GM18507 (cell line): ENCODE measurements around the gene ULBP1.
A peak's percentile ranks its signal among the peaks of the same experiment; 100 is the strongest.
"Not testable (repeated sequence)": the region's sequence is repeated elsewhere in the genome, so short reads cannot be mapped to it uniquely, and the experiment has no call there.

Experiments used
- DNase-seq: peaks from one replicate; pipeline ENCODE4 v3.0.0; 2011; ENCODE audit warnings: low read depth; ENCODE audit not compliant: insufficient read length; ENCODE audit errors: extremely low spot score
- FAIRE-seq: peaks from 2 replicates; lab custom pipeline; 2011; peaks lifted over from hg19 to GRCh38; lab: Jason Lieb, UNC

ULBP1 gene

GRCh38 chr6:149967591-149967990 is 3.8 kb downstream of the ULBP1 start:
- DNase-seq (no peak), FAIRE-seq (no peak)

DNA sequence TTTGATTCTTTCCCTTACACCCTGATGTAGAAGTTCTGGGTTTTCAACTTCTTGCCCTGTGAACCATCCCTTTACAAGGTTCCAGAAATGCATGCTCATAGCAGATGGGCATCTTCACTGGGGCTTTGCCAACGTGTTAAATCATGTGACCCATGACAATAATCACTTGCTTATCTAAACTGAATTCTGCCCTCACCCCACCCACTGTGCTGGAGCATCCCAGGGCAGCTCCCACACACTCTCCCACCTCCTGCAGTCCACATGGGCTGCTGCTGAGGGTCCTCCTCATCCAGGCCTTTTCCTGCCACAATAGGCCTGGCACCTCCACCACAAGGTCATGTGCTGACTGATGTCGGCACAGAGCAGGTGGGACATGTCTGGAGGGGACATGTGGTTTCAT is 4.3 kb downstream of the ULBP1 start:
- DNase-seq, FAIRE-seq: not testable (repeated sequence)

DNA sequence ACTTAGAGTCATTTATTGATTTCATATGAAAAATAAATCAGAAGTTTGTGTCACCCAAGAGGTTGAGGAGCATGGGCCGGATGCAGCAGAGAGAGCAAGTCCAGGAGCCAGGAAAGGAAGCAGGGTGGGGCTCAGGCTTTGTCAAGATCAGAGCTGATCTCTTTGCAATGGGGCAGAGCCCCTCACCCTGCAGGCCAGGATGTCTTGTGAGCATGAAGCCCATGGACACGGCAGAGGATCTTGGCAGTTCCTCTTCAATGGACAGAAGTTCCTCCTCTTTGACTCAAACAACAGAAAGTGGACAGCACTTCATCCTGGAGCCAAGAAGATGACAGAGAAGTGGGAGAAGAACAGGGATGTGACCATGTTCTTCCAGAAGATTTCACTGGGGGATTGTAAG is 5.2 kb downstream of the ULBP1 start:
- peak; percentile 59 for FAIRE-seq
- DNase-seq: not testable (repeated sequence)

DNA sequence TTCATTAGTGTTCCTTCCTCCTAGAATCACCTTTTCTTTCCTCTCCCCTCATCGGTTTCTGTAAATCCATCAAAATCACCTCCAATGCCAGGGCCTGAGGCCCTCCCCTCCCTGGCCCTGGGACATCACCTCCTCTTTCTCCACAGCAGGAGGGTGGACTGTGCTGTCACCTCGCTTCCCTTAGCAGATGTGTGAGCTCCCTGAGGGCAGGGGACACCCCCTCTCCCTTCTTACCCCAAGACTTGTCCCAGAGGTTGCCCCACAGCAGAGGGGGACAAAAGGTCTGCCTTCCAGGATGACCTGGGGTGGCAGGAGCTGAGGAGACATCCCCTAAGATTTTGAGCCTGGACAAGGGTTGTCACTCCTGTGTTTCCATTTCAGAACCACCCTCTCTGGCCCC is 5.9 kb downstream of the ULBP1 start:
- no peak for DNase-seq
- FAIRE-seq: no peak

DNA sequence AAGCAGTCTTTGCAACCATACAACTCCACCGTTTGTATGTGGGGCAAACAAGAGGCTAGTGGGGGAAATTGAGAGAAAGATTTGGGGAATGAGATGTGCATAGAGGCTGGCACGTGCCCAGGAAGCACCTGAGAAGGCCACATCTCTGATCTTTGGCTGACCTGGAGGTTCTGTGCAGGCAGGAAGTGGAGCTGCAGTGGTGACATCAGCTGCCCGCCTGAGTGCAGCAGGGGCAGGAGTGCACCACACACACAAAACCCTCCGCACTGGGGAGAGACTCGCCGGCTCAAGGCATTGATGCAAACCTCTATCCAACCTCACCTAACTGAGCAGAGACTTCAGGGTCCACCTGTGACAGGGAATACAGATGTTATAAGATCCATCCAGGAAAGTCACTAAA is 10.7 kb downstream of the ULBP1 start:
- not testable (repeated sequence) for DNase-seq, FAIRE-seq

- no peak for DNase-seq
- no peak for FAIRE-seq
These were observed 11.1 kb downstream of the ULBP1 start for GRCh38 chr6:149974825-149975224.

GRCh38 chr6:149975400-149975799 is 11.7 kb downstream of the ULBP1 start:
- no peak for FAIRE-seq
- DNase-seq: no peak

- no peak for DNase-seq
- FAIRE-seq: no peak
These were observed 13.5 kb downstream of the ULBP1 start for GRCh38 chr6:149977221-149977620.

- FAIRE-seq (no peak), DNase-seq (no peak)
These were observed 14.9 kb downstream of the ULBP1 start for GRCh38 chr6:149978610-149979009.

DNA sequence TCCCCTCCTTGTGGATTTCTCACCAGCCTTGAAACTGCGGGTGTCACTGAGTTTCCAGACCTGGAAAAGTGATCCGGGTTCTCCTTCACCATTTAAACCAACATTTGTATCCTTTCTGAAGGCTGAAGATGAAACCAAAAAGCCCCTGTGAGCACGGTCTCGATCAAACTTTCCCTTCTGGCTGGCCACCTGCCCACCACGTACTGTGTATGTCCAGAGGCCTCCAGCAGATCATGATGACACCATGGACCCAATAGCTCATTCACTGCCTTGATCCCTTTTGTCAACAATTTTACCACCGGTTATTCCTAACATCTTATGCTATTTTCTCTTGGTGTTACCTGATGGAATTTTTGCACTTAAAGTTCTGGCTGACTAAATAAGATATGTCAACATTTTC is 15.6 kb downstream of the ULBP1 start:
- no peak for FAIRE-seq
- DNase-seq: no peak

DNA sequence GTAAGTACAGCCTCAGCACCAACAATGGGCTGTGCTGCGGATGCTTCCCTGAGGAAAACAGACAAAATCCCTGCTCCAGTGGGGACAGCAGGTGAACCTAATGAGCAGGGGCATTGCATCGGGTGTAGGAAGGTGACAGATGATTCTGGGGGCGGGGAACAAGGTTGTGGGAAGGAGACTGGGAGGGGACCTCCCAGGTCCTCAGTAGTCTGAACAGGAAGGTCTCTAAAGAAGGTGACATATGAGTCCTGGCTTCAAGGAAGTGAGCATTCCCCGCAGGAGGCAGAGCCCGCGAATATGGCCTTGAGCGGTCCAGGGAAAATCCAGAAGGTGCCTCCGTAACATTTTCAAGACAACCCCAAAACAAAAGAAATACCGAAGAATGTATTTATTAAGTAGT is 19.4 kb downstream of the ULBP1 start:
- FAIRE-seq (no peak), DNase-seq (no peak)

- DNase-seq: no peak
- FAIRE-seq: no peak
These were observed 21.0 kb downstream of the ULBP1 start for GRCh38 chr6:149984773-149985172.

DNA sequence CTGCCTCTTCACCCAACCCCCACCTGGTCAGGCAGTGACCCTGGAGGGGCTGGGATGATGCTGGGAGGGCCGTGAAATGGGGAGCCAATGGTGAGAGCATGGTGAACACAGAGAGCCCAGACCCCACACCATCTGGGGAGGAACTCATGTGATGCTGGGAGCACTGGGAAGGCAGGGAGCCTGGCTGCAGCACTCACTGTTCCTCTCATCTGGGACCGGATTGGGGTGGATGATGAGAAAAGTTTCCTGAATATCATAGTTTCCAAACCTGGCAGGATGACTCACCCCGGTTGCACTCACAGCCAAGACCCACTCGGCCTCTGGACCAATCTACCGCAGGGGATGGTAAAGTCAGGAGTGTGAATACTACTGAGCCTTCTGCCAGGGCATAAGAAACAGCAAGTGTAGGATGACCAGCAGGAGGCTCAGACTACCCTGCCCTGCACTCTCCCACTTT is 21.8 kb downstream of the ULBP1 start:
- no peak for DNase-seq
- no peak for FAIRE-seq

DNA sequence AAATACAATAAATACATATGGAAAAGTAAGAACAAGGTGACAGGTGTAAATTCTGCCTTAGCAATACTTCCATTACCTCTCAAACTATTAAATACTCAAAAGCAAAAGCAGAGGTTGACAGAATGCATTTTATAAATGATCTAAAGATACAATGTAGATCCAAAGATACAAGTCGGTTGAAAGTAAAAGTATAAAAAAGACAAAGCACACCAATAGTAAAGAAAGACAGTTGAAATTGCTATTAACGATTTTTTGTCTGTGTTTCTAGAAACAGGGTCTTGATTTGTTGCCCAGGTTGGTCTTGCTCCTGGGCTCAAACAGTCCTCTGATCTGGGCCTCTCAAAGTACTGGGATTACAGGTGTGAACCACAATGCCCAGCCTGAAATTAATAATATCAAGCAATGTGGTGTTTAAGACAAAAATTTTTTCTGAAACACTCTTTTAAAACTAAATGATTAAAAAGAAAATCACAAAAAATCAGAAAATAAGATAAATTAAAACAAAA is 23.9 kb downstream of the ULBP1 start:
- DNase-seq (no peak), FAIRE-seq (no peak)

DNA sequence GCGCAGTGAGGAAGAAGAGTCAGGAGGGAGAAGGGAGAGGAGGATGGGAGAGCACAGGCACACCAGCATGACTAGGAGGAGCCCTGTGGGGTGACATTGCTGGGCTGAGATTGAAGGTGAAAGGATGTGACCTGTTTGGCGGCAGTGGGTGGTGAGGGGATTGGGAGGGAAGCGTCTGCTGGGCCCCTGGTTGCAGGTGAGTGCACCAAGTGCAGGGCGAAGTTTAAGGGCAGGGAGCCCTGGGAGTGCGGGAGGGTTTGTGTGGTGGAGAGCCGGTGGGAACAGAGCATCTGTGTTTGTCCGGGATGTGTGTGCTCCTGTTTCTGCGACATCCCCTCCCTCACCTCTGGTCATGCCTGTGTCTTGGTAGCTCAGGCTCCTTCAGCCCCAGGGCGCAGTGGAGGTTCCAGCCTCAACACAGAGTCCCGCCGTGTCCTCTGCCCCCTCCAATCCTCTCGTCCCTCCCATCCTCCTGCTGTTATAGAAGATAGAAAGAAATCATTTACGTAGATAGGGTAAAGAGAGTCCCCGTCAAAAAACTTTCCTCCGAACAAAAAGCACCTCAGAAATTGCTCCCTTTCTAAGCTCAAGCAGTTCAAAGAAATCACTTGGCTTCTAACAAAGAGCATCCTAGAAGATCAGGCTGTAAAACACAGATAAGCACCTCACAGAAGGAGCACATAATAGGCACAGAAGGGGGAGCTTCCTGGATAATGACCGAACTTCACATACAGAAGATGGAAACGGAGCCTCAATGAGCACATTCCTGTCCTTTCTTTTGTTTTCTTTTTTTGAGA is 25.0 kb downstream of the ULBP1 start:
- no peak for FAIRE-seq
- DNase-seq: no peak

GRCh38 chr6:149990212-149990660 is 26.5 kb downstream of the ULBP1 start:
- no peak for DNase-seq
- no peak for FAIRE-seq

DNA sequence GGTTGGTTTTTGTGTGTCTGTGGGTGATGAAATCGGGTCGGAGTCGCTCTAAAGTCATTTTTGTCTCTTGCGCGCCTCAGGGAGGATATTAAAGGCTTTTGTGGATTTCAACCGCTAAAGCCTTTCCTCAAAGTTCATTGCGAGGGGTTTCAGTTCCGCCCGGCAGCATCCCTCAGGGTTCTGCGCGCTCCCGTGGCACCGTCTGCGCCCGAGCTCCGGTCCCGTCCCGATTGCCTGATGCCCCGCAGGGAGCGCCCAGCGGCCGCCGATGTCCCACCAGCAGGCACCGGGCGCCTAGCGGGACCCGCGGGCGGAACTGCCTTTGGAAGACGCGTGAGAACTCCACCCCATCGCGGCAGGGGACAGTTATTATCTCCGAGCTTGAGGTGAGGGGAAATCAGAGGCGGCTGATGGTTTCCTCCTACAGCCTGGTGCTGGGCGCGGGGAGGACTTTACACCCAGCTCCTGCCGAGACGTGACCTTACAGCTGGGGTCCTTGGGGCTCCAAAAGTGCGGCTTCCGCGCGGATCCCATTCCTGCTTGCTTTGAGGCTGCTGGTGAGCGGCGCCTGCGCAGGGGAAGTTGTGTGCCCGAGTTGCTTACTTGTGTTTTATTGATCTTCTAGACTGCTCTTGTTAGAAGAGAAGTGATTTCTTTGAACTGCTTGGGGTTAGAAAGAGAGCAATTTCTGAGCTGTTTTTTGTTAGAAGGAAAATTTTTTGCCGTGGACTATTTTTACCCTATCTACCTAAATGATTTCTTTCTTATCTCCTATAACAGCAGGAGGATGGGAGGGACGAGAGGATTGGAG is 27.1 kb downstream of the ULBP1 start:
- DNase-seq (no peak), FAIRE-seq (peak; percentile 73)

DNA sequence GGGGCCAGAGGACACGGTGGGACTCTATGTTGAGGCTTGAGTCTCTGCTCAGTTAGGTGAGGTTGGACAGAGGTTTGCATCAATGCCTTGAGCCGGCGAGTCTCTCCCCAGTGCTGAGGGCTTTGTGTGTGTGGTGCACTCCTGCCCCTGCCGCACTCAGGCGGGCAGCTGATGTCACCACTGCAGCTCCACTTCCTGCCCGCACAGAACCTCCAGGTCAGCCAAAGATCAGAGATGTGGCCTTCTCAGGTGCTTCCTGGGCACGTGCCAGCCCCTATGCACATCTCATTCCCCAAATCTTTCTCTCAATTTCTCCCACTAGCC is 27.7 kb downstream of the ULBP1 start:
- FAIRE-seq: peak; percentile 65
- not testable (repeated sequence) for DNase-seq

- DNase-seq: no peak
These were observed 28.1 kb downstream of the ULBP1 start for GRCh38 chr6:149991838-149992237.

DNA sequence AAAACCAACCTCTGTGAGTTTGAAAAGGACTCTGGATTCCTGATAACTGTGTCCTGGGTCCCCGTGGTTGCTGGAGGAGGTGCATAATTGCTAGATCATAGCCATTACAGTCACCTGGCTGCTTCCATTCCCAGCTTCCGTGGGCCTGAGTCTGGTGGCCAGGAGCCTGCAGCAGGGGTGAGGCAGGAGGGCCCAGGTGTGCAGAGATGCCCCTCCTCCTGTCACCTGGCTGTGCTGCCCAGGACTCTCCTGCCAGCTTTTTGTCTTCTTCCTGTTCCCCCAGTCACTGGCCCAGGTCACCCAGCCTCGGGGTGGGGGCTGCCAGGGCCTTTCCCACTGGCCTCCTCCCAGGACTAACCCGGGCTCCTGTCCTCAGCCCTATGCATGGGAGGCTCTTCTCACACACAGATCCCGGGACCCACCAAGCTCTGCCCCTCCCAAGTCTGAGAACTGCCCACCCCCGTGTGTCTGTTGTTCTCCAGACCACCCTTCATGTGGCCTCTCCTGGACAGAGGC is 31.6 kb downstream of the ULBP1 start:
- DNase-seq (no peak), FAIRE-seq (no peak)

More at GRCh38 chr6:149991838-149992237, 28.1 kb downstream of the ULBP1 start:
- FAIRE-seq: no peak
